Left colon (tissue), 2 donors: ENCODE data around the gene TNS3. TPM values are rescaled to one million over a fixed set of nuclear protein-coding genes. Genes with fewer than 3 reads are reported as not detected.

Source experiments
- ATAC-seq: fragments of 200-7000 bp; cut with Tn5 transposase; one replicate; pipeline ENCODE4 v1.9.1; 2020; ENCODE audit warnings: mild to moderate bottlenecking, moderate library complexity
- DNase-seq, 2 donors: peaks; one replicate each; pipeline ENCODE4 v3.0.0-alpha.2; 2020
- intact Hi-C, 2 donors: fragments of 100-400 bp; cut with DNase I in 1 of 2; cut with micrococcal nuclease in 1 of 2; formaldehyde crosslinking; loops; one replicate each; pipeline versions ENCODE4 v1.11.2 to v1.14.0; 2022; cut with DNase I, micrococcal nuclease
- total RNA-seq, 2 donors: library from RNA; stranded (reverse); fragmentation: NEBNext Ultra II Directional; extraction: Animal tissue kit (Norgen Biotek cat#: 25700); gene quantifications; one replicate each; pipeline ENCODE4 v1.2.1, GENCODE V29; 2021
- donor health status: DM: no; HTN: no; CAD: no.
- donor health status: DM: yes; HTN: yes; CAD: no.

TNS3 gene
- total RNA-seq, 2 donors from 2014 or later = 56.9 to 62.3 TPM

GRCh38 chr7:47415318-47416212 lies 166.3 kb downstream of the TNS3 start:
- ATAC-seq (peak; percentile 25), DNase-seq (no peak)

GRCh38 chr7:47414342-47415317 lies 167.3 kb downstream of the TNS3 start:
- DNase-seq = no peak
- ATAC-seq = no peak

More at GRCh38 chr7:47415318-47416212, 166.3 kb downstream of the TNS3 start:
- intact Hi-C loops = no loop called here

GRCh38 chr7:47413526-47414341 lies 168.2 kb downstream of the TNS3 start:
- no peak for DNase-seq
- intact Hi-C loops = no loop called here
- ATAC-seq = no peak

More at GRCh38 chr7:47414342-47415317, 167.3 kb downstream of the TNS3 start:
- intact Hi-C loops = no loop called here

- intact Hi-C loops = no loop called here
- ATAC-seq (no peak), DNase-seq (no peak)
These were observed 170.0 kb downstream of the TNS3 start for GRCh38 chr7:47411901-47412300.

GRCh38 chr7:47411281-47411869 lies 170.5 kb downstream of the TNS3 start:
- ATAC-seq (no peak), DNase-seq (no peak)
- intact Hi-C loops = no loop called here

GRCh38 chr7:47408675-47409074 lies 173.2 kb downstream of the TNS3 start:
- intact Hi-C loops = no loop called here
- DNase-seq (no peak), ATAC-seq (no peak)

GRCh38 chr7:47407821-47408674 lies 173.9 kb downstream of the TNS3 start:
- ATAC-seq = peak; percentile 26
- intact Hi-C loops = no loop called here
- DNase-seq = peak; percentile 37 to 49

GRCh38 chr7:47407136-47407535 lies 174.8 kb downstream of the TNS3 start:
- ATAC-seq (no peak), DNase-seq (peak in 1 of 2 donors; percentile 24)
- intact Hi-C loops = no loop called here

GRCh38 chr7:47406801-47407129 lies 175.1 kb downstream of the TNS3 start:
- intact Hi-C loops = no loop called here
- ATAC-seq = no peak

GRCh38 chr7:47405921-47406800 lies 175.8 kb downstream of the TNS3 start:
- intact Hi-C loops = no loop called here
- DNase-seq (peak; percentile 72 to 80), ATAC-seq (peak; percentile 85)

More at GRCh38 chr7:47406801-47407129, 175.1 kb downstream of the TNS3 start:
- DNase-seq = peak; percentile 17 to 36

GRCh38 chr7:47405286-47405904 lies 176.5 kb downstream of the TNS3 start:
- intact Hi-C loops = no loop called here
- ATAC-seq (peak; percentile 50), DNase-seq (peak in 1 of 2 donors; percentile 16)

GRCh38 chr7:47404010-47404409 lies 177.9 kb downstream of the TNS3 start:
- DNase-seq (no peak), ATAC-seq (no peak)
- intact Hi-C loops = no loop called here

- peak in 1 of 2 donors; percentile 23 for DNase-seq
- ATAC-seq = no peak
- intact Hi-C loops = no loop called here
These were observed 178.7 kb downstream of the TNS3 start for GRCh38 chr7:47402941-47403866.

GRCh38 chr7:47401611-47402570 lies 180.0 kb downstream of the TNS3 start:
- DNase-seq (peak in 1 of 2 donors; percentile 9), ATAC-seq (no peak)
- intact Hi-C loops = no loop called here
